HepG2 (cell line): ENCODE results near the gene MTARC1. TPM values are rescaled to one million over a fixed set of nuclear protein-coding genes. Genes with fewer than 3 reads are reported as not detected.
A peak's percentile ranks its signal among the peaks of the same experiment; 100 is the strongest.

Source experiments
- CHD2 ChIP-seq: IDR thresholded peaks from 2 replicates; pipeline ENCODE4 v1.6.1; 2011; ENCODE audit warnings: low read depth, low read length, improper control_type of control experiment
- HIVEP1 ChIP-seq: sonication (generic); formaldehyde crosslinking; IDR thresholded peaks from 2 replicates; pipeline ENCODE4 v1.4.0; 2020; ENCODE audit warnings: mild to moderate bottlenecking, missing genetic modification reagents
- NFE2L2 ChIP-seq: fragments of 150-350 bp; IDR thresholded peaks from 2 replicates; pipeline ENCODE4 v1.6.1; 2014; ENCODE audit warnings: low read length
- REPIN1 ChIP-seq: sonication (generic); formaldehyde crosslinking; IDR thresholded peaks from 2 replicates; pipeline ENCODE4 v1.8.0; 2022; ENCODE audit warnings: missing genetic modification reagents, low read depth, mild to moderate bottlenecking, borderline replicate concordance
- SNAPC5 ChIP-seq: sonication (generic); formaldehyde crosslinking; IDR thresholded peaks from 2 replicates; pipeline ENCODE4 v1.8.1; 2023; ENCODE audit warnings: mild to moderate bottlenecking, missing genetic modification reagents, borderline replicate concordance
- STAG1 ChIP-seq: sonication (generic); formaldehyde crosslinking; IDR thresholded peaks from 2 replicates; pipeline ENCODE4 v1.4.0; 2020; ENCODE audit warnings: missing genetic modification reagents
- YEATS2 ChIP-seq: sonication (generic); formaldehyde crosslinking; IDR thresholded peaks from 2 replicates; pipeline ENCODE4 v1.4.0; 2020; ENCODE audit warnings: missing genetic modification reagents, borderline replicate concordance
- ZBTB26 ChIP-seq: IDR thresholded peaks from 2 replicates; pipeline ENCODE4 v1.6.1; 2016; ENCODE audit warnings: missing compliant biosample characterization, missing genetic modification reagents, borderline replicate concordance
- ZNF562 ChIP-seq: sonication (generic); formaldehyde crosslinking; IDR thresholded peaks from 2 replicates; pipeline ENCODE4 v1.8.0; 2022; ENCODE audit warnings: missing genetic modification reagents, borderline replicate concordance
- ZNF598 ChIP-seq: sonication (generic); formaldehyde crosslinking; IDR thresholded peaks from 2 replicates; pipeline ENCODE4 v1.5.1; 2020; ENCODE audit warnings: mild to moderate bottlenecking, missing genetic modification reagents, borderline replicate concordance
- ZNF629 ChIP-seq: sonication (generic); formaldehyde crosslinking; conservative IDR thresholded peaks from 2 replicates; pipeline ENCODE4 v1.5.0; 2020; ENCODE audit warnings: missing genetic modification reagents
- ZNF644 ChIP-seq: IDR thresholded peaks from 2 replicates; pipeline ENCODE4 v1.6.1; 2016; ENCODE audit warnings: low read depth
- ZNF709 ChIP-seq: sonication (generic); formaldehyde crosslinking; IDR thresholded peaks from 2 replicates; pipeline ENCODE4 v1.5.0; 2020; ENCODE audit warnings: mild to moderate bottlenecking, missing genetic modification reagents
- ZNF83 ChIP-seq: sonication (generic); formaldehyde crosslinking; IDR thresholded peaks from 2 replicates; pipeline ENCODE4 v1.4.0; 2020; ENCODE audit warnings: missing genetic modification reagents, mild to moderate bottlenecking, borderline replicate concordance
- ZUFSP ChIP-seq: sonication (generic); formaldehyde crosslinking; IDR thresholded peaks from 2 replicates; pipeline ENCODE4 v1.9.0; 2021; ENCODE audit warnings: missing genetic modification reagents, mild to moderate bottlenecking, borderline replicate concordance
- ZXDC ChIP-seq: sonication (generic); formaldehyde crosslinking; IDR thresholded peaks from 2 replicates; pipeline ENCODE4 v1.5.0; 2020; ENCODE audit warnings: mild to moderate bottlenecking, missing genetic modification reagents
- polyA plus RNA-seq, 8 experiments: library from polyadenylated mRNA; depleted of rRNA in 3 of 8; stranded (reverse) in 7 of 8; unstranded in 1 of 8; fragments of >200 nt; fragmentation: Illumina TruSeq in 4 of 8; extraction: Trizol in 4 of 8; gene quantifications; 2 replicates each; pipeline versions ENCODE4 v1.2.1 to v1.2.3, GENCODE V29; 2011 to 2016; ENCODE audit warnings: low read depth in 4 of 8, missing spikeins in 1 of 8, mixed read lengths in 1 of 8; ENCODE audit not compliant: insufficient read depth in 1 of 8
- total RNA-seq, 5 experiments: library from RNA; depleted of rRNA; stranded (reverse); fragments of >200 nt; fragmentation: Illumina TruSeq; extraction: Trizol; gene quantifications; 2 replicates each; pipeline ENCODE4 v1.2.3, GENCODE V29; 2016; ENCODE audit warnings: low read depth in 1 of 5
- TF ChIP-seq, protein P1 (sequence below): sonication (generic); formaldehyde crosslinking; IDR thresholded peaks from 2 replicates; pipeline ENCODE4 v1.5.1; 2020; ENCODE audit warnings: mild to moderate bottlenecking, moderate library complexity, missing genetic modification reagents
- TF ChIP-seq, protein P2 (sequence below): sonication (generic); formaldehyde crosslinking; IDR thresholded peaks from 2 replicates; pipeline ENCODE4 v1.9.0; 2022; ENCODE audit warnings: missing genetic modification reagents, mild to moderate bottlenecking, borderline replicate concordance

MTARC1 gene
- total and polyA plus RNA-seq, 2 of the 13 experiments (the other 11 are each of a cell fraction or from before 2014, with no cell fraction given): 19.4 to 106 TPM

GRCh38 chr1:220776720-220777326 lies 9.9 kb upstream of the MTARC1 start (continued):
- no peak for TF ChIP-seq ZNF83 (CRISPR knock-in tag)
- TF ChIP-seq HIVEP1 (CRISPR knock-in tag): no peak
- TF ChIP-seq, protein P1, sequence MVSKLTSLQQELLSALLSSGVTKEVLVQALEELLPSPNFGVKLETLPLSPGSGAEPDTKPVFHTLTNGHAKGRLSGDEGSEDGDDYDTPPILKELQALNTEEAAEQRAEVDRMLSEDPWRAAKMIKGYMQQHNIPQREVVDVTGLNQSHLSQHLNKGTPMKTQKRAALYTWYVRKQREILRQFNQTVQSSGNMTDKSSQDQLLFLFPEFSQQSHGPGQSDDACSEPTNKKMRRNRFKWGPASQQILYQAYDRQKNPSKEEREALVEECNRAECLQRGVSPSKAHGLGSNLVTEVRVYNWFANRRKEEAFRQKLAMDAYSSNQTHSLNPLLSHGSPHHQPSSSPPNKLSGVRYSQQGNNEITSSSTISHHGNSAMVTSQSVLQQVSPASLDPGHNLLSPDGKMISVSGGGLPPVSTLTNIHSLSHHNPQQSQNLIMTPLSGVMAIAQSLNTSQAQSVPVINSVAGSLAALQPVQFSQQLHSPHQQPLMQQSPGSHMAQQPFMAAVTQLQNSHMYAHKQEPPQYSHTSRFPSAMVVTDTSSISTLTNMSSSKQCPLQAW: 0 out of 2 replicates have a peak, but pooled peaks have one; percentile 20
- TF ChIP-seq ZUFSP: no peak
- TF ChIP-seq SNAPC5: no peak
- TF ChIP-seq, protein P2, sequence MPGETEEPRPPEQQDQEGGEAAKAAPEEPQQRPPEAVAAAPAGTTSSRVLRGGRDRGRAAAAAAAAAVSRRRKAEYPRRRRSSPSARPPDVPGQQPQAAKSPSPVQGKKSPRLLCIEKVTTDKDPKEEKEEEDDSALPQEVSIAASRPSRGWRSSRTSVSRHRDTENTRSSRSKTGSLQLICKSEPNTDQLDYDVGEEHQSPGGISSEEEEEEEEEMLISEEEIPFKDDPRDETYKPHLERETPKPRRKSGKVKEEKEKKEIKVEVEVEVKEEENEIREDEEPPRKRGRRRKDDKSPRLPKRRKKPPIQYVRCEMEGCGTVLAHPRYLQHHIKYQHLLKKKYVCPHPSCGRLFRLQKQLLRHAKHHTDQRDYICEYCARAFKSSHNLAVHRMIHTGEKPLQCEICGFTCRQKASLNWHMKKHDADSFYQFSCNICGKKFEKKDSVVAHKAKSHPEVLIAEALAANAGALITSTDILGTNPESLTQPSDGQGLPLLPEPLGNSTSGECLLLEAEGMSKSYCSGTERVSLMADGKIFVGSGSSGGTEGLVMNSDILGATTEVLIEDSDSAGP: 0 out of 2 replicates have a peak, but pooled peaks have one; percentile 42
- no peak for TF ChIP-seq ZNF562
- 0 out of 2 replicates have a peak, but pooled peaks have one; percentile 43 for TF ChIP-seq ZNF709 (CRISPR knock-in tag)
- 0 out of 2 replicates have a peak, but pooled peaks have one; percentile 52 for TF ChIP-seq ZNF598 (CRISPR knock-in tag)
- TF ChIP-seq NFE2L2: no peak
- TF ChIP-seq REPIN1 (CRISPR knock-in tag): 0 out of 2 replicates have a peak, but pooled peaks have one; percentile 51
- TF ChIP-seq CHD2: no peak
- TF ChIP-seq ZXDC (CRISPR knock-in tag): no peak
- TF ChIP-seq ZNF629 (CRISPR knock-in tag): 0 out of 2 replicates have a peak, but pooled peaks have one; percentile 15
- no peak for TF ChIP-seq YEATS2 (CRISPR knock-in tag)
- TF ChIP-seq STAG1 (CRISPR knock-in tag): peak; percentile 98
- TF ChIP-seq ZBTB26: no peak
- TF ChIP-seq ZNF644 (CRISPR knock-in tag): no peak
